ENCODE results near the gene SERHL2.
"Not testable (repeated sequence)": the region's sequence is repeated elsewhere in the genome, so short reads cannot be mapped to it uniquely, and the experiment has no call there.

The SERHL2 gene

GRCh38 chr22:42561856-42562255, 8.1 kb downstream of the SERHL2 start:
- H3K79me2 ChIP-seq (ENCODE audit: control insufficient read depth, insufficient read depth, low read length, unreplicated experiment), result no peaks in the 10 kb centered on the region
- no peaks in the 10 kb centered on the region for H3K4me1 ChIP-seq (ENCODE audit: control insufficient read depth, insufficient read depth, low read length, unreplicated experiment)
- no peaks in the 10 kb centered on the region for H3K36me3 ChIP-seq (ENCODE audit: insufficient read depth, low read length)
- H3K27me3 ChIP-seq (ENCODE audit: insufficient read depth, low read length), result no peaks in the 10 kb centered on the region
- H2AFZ ChIP-seq (ENCODE audit: low read length, unreplicated experiment), result no peak overlapping the region
- H3K27ac ChIP-seq (ENCODE audit: low read depth, low read length), result no peak overlapping the region
- H3K4me3 ChIP-seq (ENCODE audit: low read depth, low read length), result no peak overlapping the region

DNA sequence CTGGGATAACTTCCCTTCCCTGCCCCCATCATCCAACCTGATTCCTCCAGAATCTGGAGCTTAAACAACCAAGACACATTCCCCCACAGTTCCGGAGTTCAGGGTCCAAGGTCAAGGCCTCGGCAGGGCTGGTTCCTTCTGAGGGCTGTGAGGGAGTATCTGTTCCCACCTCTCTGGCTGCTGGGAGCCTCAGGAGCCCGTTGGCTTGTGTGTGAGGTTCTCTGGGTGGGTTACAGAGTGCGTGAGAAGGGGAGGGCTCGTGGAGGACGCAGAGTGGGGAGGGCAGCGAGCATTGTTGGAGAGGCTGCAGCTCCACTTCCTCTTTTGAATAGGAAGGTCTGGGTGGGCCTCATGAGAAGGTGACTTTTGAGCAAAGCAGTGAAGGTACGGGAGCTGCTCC, 8.5 kb downstream of the SERHL2 start:
- Histone ChIP-seq H3K27me3 (ENCODE audit: insufficient read depth, low read length) (no peaks in the 10 kb centered on the region), H2AFZ (ENCODE audit: low read length, unreplicated experiment) (no peak overlapping the region), H3K36me3 (ENCODE audit: insufficient read depth, low read length) (no peaks in the 10 kb centered on the region), H3K4me1 (ENCODE audit: control insufficient read depth, insufficient read depth, low read length, unreplicated experiment) (no peaks in the 10 kb centered on the region), H3K4me3 (ENCODE audit: low read depth, low read length) (no peak overlapping the region), H3K27ac (ENCODE audit: low read depth, low read length) (no peak overlapping the region), H3K79me2 (ENCODE audit: control insufficient read depth, insufficient read depth, low read length, unreplicated experiment) (no peaks in the 10 kb centered on the region)

DNA sequence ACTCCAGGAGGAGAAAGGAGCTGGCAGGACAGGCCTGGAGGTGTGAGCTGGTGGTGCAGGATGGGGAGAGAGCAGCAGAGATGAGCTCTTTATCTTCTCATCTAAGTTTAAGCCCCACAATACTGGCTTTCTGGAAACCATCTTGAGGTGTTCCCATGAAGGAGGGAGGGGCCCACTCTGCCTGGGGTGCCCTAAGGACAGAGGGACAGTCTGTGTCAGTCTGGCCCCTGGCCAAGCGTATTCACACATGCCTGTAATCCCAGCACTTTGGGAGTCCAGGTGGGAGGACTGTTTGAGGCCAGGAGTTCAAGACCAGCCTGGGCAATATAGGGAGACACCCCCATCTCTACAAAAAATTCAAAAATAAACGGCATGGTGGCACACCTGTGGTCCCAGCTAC, 8.9 kb downstream of the SERHL2 start:
- Histone ChIP-seq H2AFZ (ENCODE audit: low read length, unreplicated experiment) (no peak overlapping the region), H3K36me3 (ENCODE audit: insufficient read depth, low read length) (no peaks in the 10 kb centered on the region), H3K4me3 (ENCODE audit: low read depth, low read length) (no peak overlapping the region), H3K79me2 (ENCODE audit: control insufficient read depth, insufficient read depth, low read length, unreplicated experiment) (no peaks in the 10 kb centered on the region), H3K27ac (ENCODE audit: low read depth, low read length) (no peak overlapping the region), H3K27me3 (ENCODE audit: insufficient read depth, low read length) (no peaks in the 10 kb centered on the region), H3K4me1 (ENCODE audit: control insufficient read depth, insufficient read depth, low read length, unreplicated experiment) (no peaks in the 10 kb centered on the region)

DNA sequence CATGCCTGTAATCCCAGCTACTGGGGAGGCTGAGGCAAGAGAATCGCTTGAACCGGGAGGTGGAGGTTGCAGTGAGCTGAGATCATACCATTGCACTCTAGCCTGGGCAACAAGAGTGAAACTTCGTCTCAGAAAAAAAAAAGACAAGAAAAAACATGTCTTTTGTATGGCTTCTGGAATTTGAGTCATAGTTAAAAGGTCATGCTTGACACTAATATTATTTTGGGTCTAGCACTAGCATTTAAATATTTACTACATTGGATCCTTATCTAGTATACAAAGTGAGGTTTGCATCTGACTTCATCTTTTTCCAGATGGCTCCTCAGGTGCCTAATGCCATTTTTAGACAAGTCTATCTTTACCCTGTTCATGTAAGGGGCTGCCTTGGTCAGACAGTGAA, 10.2 kb downstream of the SERHL2 start:
- H3K79me2 ChIP-seq (ENCODE audit: control insufficient read depth, insufficient read depth, low read length, unreplicated experiment); H2AFZ ChIP-seq (ENCODE audit: low read length, unreplicated experiment); H3K4me1 ChIP-seq (ENCODE audit: control insufficient read depth, insufficient read depth, low read length, unreplicated experiment); H3K36me3 ChIP-seq (ENCODE audit: insufficient read depth, low read length); H3K27me3 ChIP-seq (ENCODE audit: insufficient read depth, low read length); H3K4me3 ChIP-seq (ENCODE audit: low read depth, low read length); H3K27ac ChIP-seq (ENCODE audit: low read depth, low read length): not testable (repeated sequence)

DNA sequence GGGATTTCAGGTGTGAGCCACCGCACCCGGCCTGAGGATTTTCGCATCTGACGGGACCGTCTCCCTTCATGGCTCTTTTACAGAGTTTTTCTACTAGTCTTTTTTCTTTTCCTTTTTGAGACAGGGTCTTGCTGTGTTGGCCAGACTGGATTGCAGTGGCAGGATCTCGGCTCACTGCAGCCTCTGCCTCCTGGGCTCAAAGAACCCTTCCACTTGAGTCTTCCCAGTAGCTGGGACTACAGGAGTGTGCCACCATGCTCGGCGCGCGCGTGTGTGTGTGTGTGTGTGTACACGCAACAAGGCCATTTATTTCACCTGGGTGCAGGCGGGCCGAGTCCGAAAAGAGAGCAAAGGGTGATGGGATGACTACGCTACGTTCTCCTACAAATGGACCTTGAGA, 10.9 kb downstream of the SERHL2 start:
- H3K4me1 ChIP-seq (ENCODE audit: control insufficient read depth, insufficient read depth, low read length, unreplicated experiment), result no peaks in the 10 kb centered on the region
- no peak overlapping the region for H3K27ac ChIP-seq (ENCODE audit: low read depth, low read length)
- H3K79me2 ChIP-seq (ENCODE audit: control insufficient read depth, insufficient read depth, low read length, unreplicated experiment), result no peaks in the 10 kb centered on the region
- H3K27me3 ChIP-seq (ENCODE audit: insufficient read depth, low read length), result no peaks in the 10 kb centered on the region
- H3K4me3 ChIP-seq (ENCODE audit: low read depth, low read length), result no peak overlapping the region
- H2AFZ ChIP-seq (ENCODE audit: low read length, unreplicated experiment), result no peak overlapping the region
- no peaks in the 10 kb centered on the region for H3K36me3 ChIP-seq (ENCODE audit: insufficient read depth, low read length)

GRCh38 chr22:42565956-42566355, 12.2 kb downstream of the SERHL2 start:
- Histone ChIP-seq H3K79me2 (ENCODE audit: control insufficient read depth, insufficient read depth, low read length, unreplicated experiment) (no peaks in the 10 kb centered on the region), H3K27ac (ENCODE audit: low read depth, low read length) (no peak overlapping the region), H3K4me3 (ENCODE audit: low read depth, low read length) (no peak overlapping the region), H3K4me1 (ENCODE audit: control insufficient read depth, insufficient read depth, low read length, unreplicated experiment) (no peaks in the 10 kb centered on the region), H2AFZ (ENCODE audit: low read length, unreplicated experiment) (no peak overlapping the region), H3K27me3 (ENCODE audit: insufficient read depth, low read length) (no peaks in the 10 kb centered on the region), H3K36me3 (ENCODE audit: insufficient read depth, low read length) (no peaks in the 10 kb centered on the region)

DNA sequence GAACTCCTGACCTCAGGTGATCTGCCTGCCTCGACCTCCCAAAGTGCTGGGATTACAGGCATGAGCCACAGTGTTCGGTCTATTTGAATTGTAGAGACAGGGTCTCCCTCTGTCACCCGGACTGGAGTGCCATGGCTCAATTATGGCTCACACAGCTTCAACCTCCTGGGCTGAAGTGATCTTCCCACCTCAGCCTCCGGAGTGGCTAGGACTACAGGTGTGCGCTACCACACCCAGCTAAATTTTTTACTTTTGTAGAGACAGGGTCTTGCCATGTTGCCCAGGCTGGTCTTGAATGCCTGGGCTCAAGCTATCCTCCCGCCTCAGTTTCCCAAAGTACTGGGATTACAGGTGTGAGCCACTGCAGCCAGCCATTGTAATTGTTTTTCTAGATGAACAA, 14.2 kb downstream of the SERHL2 start:
- H2AFZ ChIP-seq (ENCODE audit: low read length, unreplicated experiment); H3K36me3 ChIP-seq (ENCODE audit: insufficient read depth, low read length); H3K79me2 ChIP-seq (ENCODE audit: control insufficient read depth, insufficient read depth, low read length, unreplicated experiment); H3K27ac ChIP-seq (ENCODE audit: low read depth, low read length); H3K27me3 ChIP-seq (ENCODE audit: insufficient read depth, low read length); H3K4me1 ChIP-seq (ENCODE audit: control insufficient read depth, insufficient read depth, low read length, unreplicated experiment); H3K4me3 ChIP-seq (ENCODE audit: low read depth, low read length): not testable (repeated sequence)

DNA sequence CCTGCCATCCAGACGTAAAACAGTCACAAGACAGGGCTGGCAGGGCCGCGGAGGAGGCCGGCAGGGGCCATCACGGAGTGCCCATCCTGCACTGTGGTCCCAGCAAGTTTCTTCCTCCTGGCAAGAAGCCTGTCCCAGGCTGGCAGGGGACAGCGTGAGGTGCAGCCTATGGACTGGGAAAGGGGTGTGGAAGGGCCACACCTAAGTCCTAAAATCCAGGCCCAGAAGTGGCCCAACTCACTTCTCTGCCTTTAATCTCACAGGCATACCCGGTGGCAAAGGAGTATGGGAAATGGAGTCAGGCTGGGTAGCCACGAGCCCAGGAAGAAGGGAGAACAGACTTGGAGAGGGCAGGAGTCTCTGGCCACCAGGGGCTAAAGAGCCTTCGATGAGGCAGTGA, 16.8 kb downstream of the SERHL2 start:
- not testable (repeated sequence) for H2AFZ ChIP-seq (ENCODE audit: low read length, unreplicated experiment); H3K4me1 ChIP-seq (ENCODE audit: control insufficient read depth, insufficient read depth, low read length, unreplicated experiment); H3K4me3 ChIP-seq (ENCODE audit: low read depth, low read length); H3K36me3 ChIP-seq (ENCODE audit: insufficient read depth, low read length); H3K27ac ChIP-seq (ENCODE audit: low read depth, low read length); H3K27me3 ChIP-seq (ENCODE audit: insufficient read depth, low read length); H3K79me2 ChIP-seq (ENCODE audit: control insufficient read depth, insufficient read depth, low read length, unreplicated experiment)

GRCh38 chr22:42571068-42571467, 17.3 kb downstream of the SERHL2 start:
- not testable (repeated sequence) for H3K36me3 ChIP-seq (ENCODE audit: insufficient read depth, low read length); H3K27me3 ChIP-seq (ENCODE audit: insufficient read depth, low read length); H3K79me2 ChIP-seq (ENCODE audit: control insufficient read depth, insufficient read depth, low read length, unreplicated experiment); H3K27ac ChIP-seq (ENCODE audit: low read depth, low read length); H2AFZ ChIP-seq (ENCODE audit: low read length, unreplicated experiment); H3K4me3 ChIP-seq (ENCODE audit: low read depth, low read length); H3K4me1 ChIP-seq (ENCODE audit: control insufficient read depth, insufficient read depth, low read length, unreplicated experiment)

DNA sequence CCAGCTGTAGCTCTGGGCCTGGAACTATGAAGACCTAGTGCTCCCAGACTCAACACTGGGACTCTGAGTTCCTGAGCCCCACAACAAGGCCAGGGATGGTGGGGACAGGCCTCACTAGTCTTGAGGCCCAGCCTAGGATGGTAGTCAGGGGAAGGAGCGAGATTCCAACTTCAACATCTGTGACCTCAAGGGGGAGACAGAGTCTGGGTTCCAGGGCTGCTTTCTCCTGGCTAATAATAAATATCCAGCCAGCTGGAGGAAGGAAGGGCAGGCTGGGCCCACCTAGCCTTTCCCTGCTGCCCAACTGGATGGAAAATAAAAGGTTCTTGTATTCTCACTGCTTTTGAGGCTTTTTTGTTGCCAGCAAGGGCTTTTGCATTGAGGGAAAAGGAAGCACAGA, 20.3 kb downstream of the SERHL2 start:
- not testable (repeated sequence) for H3K79me2 ChIP-seq (ENCODE audit: control insufficient read depth, insufficient read depth, low read length, unreplicated experiment); H3K4me1 ChIP-seq (ENCODE audit: control insufficient read depth, insufficient read depth, low read length, unreplicated experiment); H3K36me3 ChIP-seq (ENCODE audit: insufficient read depth, low read length); H2AFZ ChIP-seq (ENCODE audit: low read length, unreplicated experiment); H3K4me3 ChIP-seq (ENCODE audit: low read depth, low read length); H3K27ac ChIP-seq (ENCODE audit: low read depth, low read length); H3K27me3 ChIP-seq (ENCODE audit: insufficient read depth, low read length)

GRCh38 chr22:42574468-42574867, 20.7 kb downstream of the SERHL2 start:
- not testable (repeated sequence) for H3K27ac ChIP-seq (ENCODE audit: low read depth, low read length); H2AFZ ChIP-seq (ENCODE audit: low read length, unreplicated experiment); H3K79me2 ChIP-seq (ENCODE audit: control insufficient read depth, insufficient read depth, low read length, unreplicated experiment); H3K4me1 ChIP-seq (ENCODE audit: control insufficient read depth, insufficient read depth, low read length, unreplicated experiment); H3K36me3 ChIP-seq (ENCODE audit: insufficient read depth, low read length); H3K4me3 ChIP-seq (ENCODE audit: low read depth, low read length); H3K27me3 ChIP-seq (ENCODE audit: insufficient read depth, low read length)

DNA sequence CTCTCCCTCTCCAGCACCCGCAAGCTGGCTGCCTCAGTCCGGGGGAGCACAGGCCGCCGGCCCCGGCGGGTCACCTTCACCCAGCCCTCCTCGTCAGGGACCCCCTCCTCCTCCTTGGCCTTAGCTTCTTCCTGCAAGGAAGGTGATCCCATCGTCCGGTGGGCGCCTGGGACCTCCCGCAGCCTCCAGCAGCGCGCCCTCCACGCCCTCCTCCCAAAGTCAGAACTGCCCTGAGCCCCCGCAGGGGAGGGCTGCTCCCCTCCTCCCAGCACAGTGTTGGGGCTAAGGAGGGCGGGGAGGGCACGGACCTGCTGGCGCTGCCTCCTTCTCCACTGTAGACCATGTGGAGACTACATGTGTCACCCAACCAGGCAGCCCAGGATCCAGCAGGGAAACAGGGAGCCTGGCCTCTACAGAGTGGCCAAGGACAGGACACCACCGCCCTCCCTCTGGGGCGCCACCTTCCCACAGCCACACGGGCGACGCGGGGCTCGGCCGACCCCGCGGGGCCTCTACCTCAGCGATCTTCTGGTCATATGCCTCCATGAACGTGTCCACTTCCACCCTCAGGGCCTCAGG, 22.3 kb downstream of the SERHL2 start:
- H2AFZ ChIP-seq (ENCODE audit: low read length, unreplicated experiment); H3K79me2 ChIP-seq (ENCODE audit: control insufficient read depth, insufficient read depth, low read length, unreplicated experiment); H3K4me1 ChIP-seq (ENCODE audit: control insufficient read depth, insufficient read depth, low read length, unreplicated experiment); H3K27me3 ChIP-seq (ENCODE audit: insufficient read depth, low read length); H3K36me3 ChIP-seq (ENCODE audit: insufficient read depth, low read length); H3K4me3 ChIP-seq (ENCODE audit: low read depth, low read length); H3K27ac ChIP-seq (ENCODE audit: low read depth, low read length): not testable (repeated sequence)
